Measurements from ENCODE around the gene SLC9A7. TPM values are rescaled to one million over a fixed set of nuclear protein-coding genes. Genes with fewer than 3 reads are reported as not detected.

Gene SLC9A7
- total and polyA plus RNA-seq, 2 experiments from 2014 or later = 2.5 to 15.4 TPM

GRCh38 chrX:46750889-46751288 is 8.0 kb downstream of the SLC9A7 start:
- Histone ChIP-seq H2AFZ (no peak overlapping the region), H3K27me3 (ENCODE audit: insufficient read depth) (no peaks in the 10 kb centered on the region), H3K27ac (ENCODE audit: low read depth) (no peak overlapping the region), H3K4me3 (no peak overlapping the region), H4K20me1 (replicated peaks; ENCODE audit: insufficient read depth) (no peaks in the 10 kb centered on the region; the same call in 1 of the 2 replicates), H3K4me2 (no peak overlapping the region), H3K36me3 (ENCODE audit: insufficient read depth) (no peaks in the 10 kb centered on the region), H3K79me2 (replicated peaks; ENCODE audit: insufficient read depth) (peaks cover 55% of the 10 kb centered on the region), H3K9me2 (ENCODE audit: insufficient read depth) (no peaks in the 10 kb centered on the region), H3F3A (replicated peaks; ENCODE audit: low read depth) (no peaks in the 10 kb centered on the region), H3K4me1 (ENCODE audit: insufficient read depth) (no peaks in the 10 kb centered on the region)
- ATAC-seq = no peak
- peaks cover 11% of the 10 kb centered on the region; the same call in 2 of the 3 replicates for H3K4me1 Mint-ChIP-seq
- no peaks in the 10 kb centered on the region for H3K9me3 Mint-ChIP-seq
- H3K36me3 Mint-ChIP-seq (ENCODE audit: low read depth) = peaks cover 4% of the 10 kb centered on the region; the same call in 1 of the 3 replicates
- no peak overlapping the region for H3K4me3 Mint-ChIP-seq
- no peaks in the 10 kb centered on the region for H3K27me3 Mint-ChIP-seq (ENCODE audit: insufficient read depth, low read depth, poor library complexity)
- DNase-seq (ENCODE audit: low spot score) = no peak
- no peak for TF ChIP-seq STAT1 (IDR thresholded peaks at IDR 0.05; ENCODE audit: unreplicated experiment)
- TF ChIP-seq ETS1 (IDR thresholded peaks at IDR 0.05) = no peak
- no peak for TF ChIP-seq EZH2phosphoT487 (IDR thresholded peaks at IDR 0.05; ENCODE audit: unreplicated experiment)
- no peak for TF ChIP-seq EZH2 (IDR thresholded peaks at IDR 0.05; ENCODE audit: low read depth, unreplicated experiment)
- TF ChIP-seq REST (IDR thresholded peaks at IDR 0.05; ENCODE audit: unreplicated experiment) = no peak
- TF ChIP-seq ZNF331 (CRISPR knock-in tag; IDR thresholded peaks at IDR 0.05; ENCODE audit: low read depth) = no peak
- TF ChIP-seq ZNF114 (CRISPR knock-in tag; IDR thresholded peaks at IDR 0.05) = no peak
- TF ChIP-seq CTCF (conservative IDR thresholded peaks at IDR 0.05; ENCODE audit: low read depth in 2 of 2) = no peak
- TF ChIP-seq ZNF462 (CRISPR knock-in tag; IDR thresholded peaks at IDR 0.05) = no peak
- TF ChIP-seq CREB1 (CRISPR knock-in tag; IDR thresholded peaks at IDR 0.05; ENCODE audit: low read depth) = no peak
- TF ChIP-seq NANOG (IDR thresholded peaks at IDR 0.05; ENCODE audit: borderline replicate concordance) = no peak
- no peak for TF ChIP-seq JUNB (IDR thresholded peaks at IDR 0.05; ENCODE audit: unreplicated experiment)
- TF ChIP-seq POLR2AphosphoS5 (IDR thresholded peaks at IDR 0.05; ENCODE audit: low read depth) = no peak
- no peak overlapping the region for H3K27ac Mint-ChIP-seq

Data from GM23338 (cell line).